Astrocyte of the cerebellum (primary cell): ENCODE measurements around the gene NOC2L.
A peak's percentile ranks its signal among the peaks of the same experiment; 100 is the strongest.

Experiments used
- DNase-seq: peaks from one replicate; pipeline ENCODE4 v3.0.0-alpha.2; 2011; ENCODE audit warnings: low read depth
- H3K4me3 ChIP-seq: 2 replicates; pipeline ENCODE4 v1.5.1; 2011; ENCODE audit warnings: mild to moderate bottlenecking, low read depth, low read length, moderate library complexity
- CTCF ChIP-seq: IDR thresholded peaks from 2 replicates; pipeline ENCODE4 v1.5.1; 2012; ENCODE audit warnings: low read length, low read depth, moderate library complexity, mild to moderate bottlenecking; ENCODE audit errors: missing control alignments
- in situ Hi-C: cut with HindIII; loops from 2 replicates; pipeline ENCODE4 v1.10.0; 2017; ENCODE audit warnings: low sequenced_read_pairs

Gene NOC2L

GRCh38 chr1:945688-946556, 13.1 kb downstream of the NOC2L start:
- H3K4me3 ChIP-seq: no peak overlapping the region
- no peak for DNase-seq
- in situ Hi-C loops: no loop called here
- no peak for TF ChIP-seq CTCF

GRCh38 chr1:944341-945325, 14.4 kb downstream of the NOC2L start:
- DNase-seq: peak; percentile 42
- H3K4me3 ChIP-seq: no peak overlapping the region
- no peak for TF ChIP-seq CTCF
- in situ Hi-C loops: no loop called here

DNA sequence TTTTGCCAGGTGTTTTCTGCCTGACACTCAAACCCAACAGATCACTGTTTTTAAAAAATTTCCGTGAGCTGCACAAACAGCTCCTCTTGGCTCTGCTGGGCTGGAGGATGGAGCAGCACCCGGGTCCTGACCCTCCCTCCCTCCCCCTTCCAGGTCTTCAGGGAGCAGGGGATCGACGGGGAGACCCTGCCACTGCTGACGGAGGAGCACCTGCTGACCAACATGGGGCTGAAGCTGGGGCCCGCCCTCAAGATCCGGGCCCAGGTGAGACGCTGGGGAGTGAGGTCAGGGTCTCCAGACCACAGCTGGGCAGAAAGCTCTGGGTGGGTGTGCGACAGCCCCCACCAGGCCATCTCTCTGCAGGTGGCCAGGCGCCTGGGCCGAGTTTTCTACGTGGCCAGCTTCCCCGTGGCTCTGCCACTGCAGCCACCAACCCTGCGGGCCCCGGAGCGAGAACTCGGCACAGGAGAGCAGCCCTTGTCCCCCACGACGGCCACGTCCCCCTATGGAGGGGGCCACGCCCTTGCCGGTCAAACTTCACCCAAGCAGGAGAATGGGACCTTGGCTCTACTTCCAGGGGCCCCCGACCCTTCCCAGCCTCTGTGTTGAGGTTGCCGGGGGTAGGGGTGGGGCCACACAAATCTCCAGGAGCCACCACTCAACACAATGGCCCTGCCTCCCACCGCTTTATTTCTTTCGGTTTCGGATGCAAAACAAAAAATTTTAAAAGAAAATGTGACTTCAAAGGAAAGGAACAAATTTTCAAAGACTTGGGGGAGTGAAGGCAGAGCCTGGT, 15.3 kb downstream of the NOC2L start:
- in situ Hi-C loops: no loop called here
- no peak for TF ChIP-seq CTCF
- no peak for DNase-seq
- peak overlapping the region; percentile 42 for H3K4me3 ChIP-seq

GRCh38 chr1:942864-943533, 16.1 kb downstream of the NOC2L start:
- peak; percentile 27 for DNase-seq
- TF ChIP-seq CTCF: no peak
- in situ Hi-C loops: no loop called here
- peak overlapping the region; percentile 42 for H3K4me3 ChIP-seq

GRCh38 chr1:942411-942821, 16.6 kb downstream of the NOC2L start:
- DNase-seq: no peak
- H3K4me3 ChIP-seq: peak overlapping the region; percentile 42
- in situ Hi-C loops: no loop called here
- TF ChIP-seq CTCF: no peak
